K562 (cell line): ENCODE data around the gene BRAT1. TPM values are rescaled to one million over a fixed set of nuclear protein-coding genes. Genes with fewer than 3 reads are reported as not detected.

ENCODE experiments used
- ATAC-seq: fragments of 200-7000 bp; cut with Tn5 transposase; 3 replicates; pipeline ENCODE4 v1.9.1; 2020; ENCODE audit warnings: moderate library complexity
- BruUV-seq: library from RNA; stranded (reverse); fragments of 400-500 nt; replicated peaks from 2 replicates; lab custom pipeline; 2021; lab: Mats Ljungman, UMichigan
- CTCF ChIA-PET: fragments of 300-600 bp; formaldehyde crosslinking; extraction: SDS; loops from one replicate; lab custom pipeline; 2021; ENCODE audit warnings: low intra/inter-chr PET ratio; lab: Yijun Ruan, JAX
- POLR2A ChIA-PET: fragments of 300-600, 350-650 bp; sonication (Branson Sonifier 250); formaldehyde crosslinking; extraction: SDS; loops from one replicate; lab custom pipeline; 2021; ENCODE audit warnings: antibody characterized with exemption, inconsistent platforms; lab: Yijun Ruan, JAX
- DNase-seq, 4 experiments: peaks; one replicate each; pipeline versions ENCODE4 v3.0.0 to v3.0.0-alpha.2; 2011 to 2018; ENCODE audit warnings: low spot score in 3 of 4, mixed read lengths in 3 of 4; ENCODE audit errors: extremely low read depth in 1 of 4
- FAIRE-seq: peaks from 2 replicates; lab custom pipeline; 2011; peaks lifted over from hg19 to GRCh38; lab: Jason Lieb, UNC
- H2AFZ ChIP-seq: 2 replicates; pipeline ENCODE4 v1.6.0; 2011; ENCODE audit warnings: low read depth, low read length, control low read depth, inconsistent platforms
- H3K27ac ChIP-seq: fragments of 200-600 bp; 3 replicates; pipeline ENCODE4 v1.8.0; 2011; ENCODE audit warnings: low read depth, mild to moderate bottlenecking, control low read depth, inconsistent platforms, low read length, moderate library complexity, mixed read lengths; ENCODE audit errors: extremely low read depth
- H3K27me3 ChIP-seq, 2 experiments: fragments of 300-600 bp in 1 of 2; 2 replicates in 1 of 2; 3 replicates in 1 of 2; pipeline versions ENCODE4 v1.6.0 to v1.8.0; 2011; ENCODE audit warnings: inconsistent platforms in 2 of 2, low read length in 2 of 2, mild to moderate bottlenecking in 1 of 2, mixed read lengths in 1 of 2, moderate library complexity in 1 of 2; ENCODE audit not compliant: control insufficient read depth in 2 of 2, insufficient read depth in 2 of 2
- H3K36me3 ChIP-seq: fragments of 300-600 bp; 3 replicates; pipeline ENCODE4 v1.8.0; 2011; ENCODE audit warnings: mild to moderate bottlenecking, low read length, inconsistent platforms; ENCODE audit not compliant: control insufficient read depth, insufficient read depth
- H3K4me1 ChIP-seq, 2 experiments: fragments of 200-600 bp in 1 of 2; replicated peaks in 1 of 2; 2 replicates in 1 of 2; 3 replicates in 1 of 2; pipeline versions ENCODE4 v1.5.1 to v1.8.0; 2011; ENCODE audit warnings: inconsistent platforms in 2 of 2, low read length in 2 of 2, mild to moderate bottlenecking in 1 of 2, mixed read lengths in 1 of 2, moderate library complexity in 1 of 2; ENCODE audit not compliant: control insufficient read depth in 2 of 2, insufficient read depth in 2 of 2
- H3K4me2 ChIP-seq: 2 replicates; pipeline ENCODE4 v1.6.1; 2011; ENCODE audit warnings: low read length, control low read depth, inconsistent platforms, mixed read lengths; ENCODE audit not compliant: insufficient read depth
- H3K4me3 ChIP-seq: fragments of 200-600 bp; sonication (generic), shearing (Covaris generic); 2 replicates; pipeline ENCODE4 v1.5.1; 2016; ENCODE audit warnings: control low read depth, inconsistent platforms
- H3K79me2 ChIP-seq: fragments of 200-600 bp; 3 replicates; pipeline ENCODE4 v1.8.0; 2011; ENCODE audit warnings: low read length, inconsistent platforms; ENCODE audit not compliant: control insufficient read depth, insufficient read depth
- H3K9ac ChIP-seq, 2 experiments: 2 replicates each; pipeline versions ENCODE4 v1.6.0 to v1.6.1; 2011; ENCODE audit warnings: low read depth in 2 of 2, low read length in 2 of 2, control low read depth in 1 of 2, inconsistent platforms in 1 of 2, mild to moderate bottlenecking in 1 of 2, mixed read lengths in 1 of 2; ENCODE audit not compliant: insufficient read depth in 1 of 2
- H3K9me1 ChIP-seq: one replicate; pipeline ENCODE4 v1.6.0; 2011; ENCODE audit warnings: inconsistent platforms, mild to moderate bottlenecking, low read length, moderate library complexity; ENCODE audit not compliant: control insufficient read depth, insufficient read depth
- H3K9me3 ChIP-seq: replicated peaks from 2 replicates; pipeline ENCODE4 v1.5.1; 2011; ENCODE audit warnings: low read depth, low read length, inconsistent platforms; ENCODE audit not compliant: control insufficient read depth, insufficient read depth
- H4K20me1 ChIP-seq: replicated peaks from 2 replicates; pipeline ENCODE4 v1.6.1; 2011; ENCODE audit warnings: low read length, inconsistent platforms, mixed read lengths; ENCODE audit not compliant: control insufficient read depth, insufficient read depth
- EGR1 ChIP-seq: fragments of 450-650 bp; conservative IDR thresholded peaks from 2 replicates; pipeline ENCODE4 v1.6.1; 2017; ENCODE audit warnings: mild to moderate bottlenecking
- ILK ChIP-seq: fragments of 450-650 bp; IDR thresholded peaks from 2 replicates; pipeline ENCODE4 v1.6.1; 2016; ENCODE audit warnings: missing genetic modification characterization, low read depth, mild to moderate bottlenecking, missing compliant biosample characterization, moderate library complexity, borderline replicate concordance
- NR4A1 ChIP-seq, 2 experiments: fragments of 250-450 bp in 1 of 2; fragments of 450-650 bp in 1 of 2; sonication (Bioruptor Pico) in 1 of 2; IDR thresholded peaks; 2 replicates each; pipeline versions ENCODE4 v1.4.0 to v1.6.1; 2016 to 2020; ENCODE audit warnings: mild to moderate bottlenecking in 2 of 2, missing compliant biosample characterization in 1 of 2, missing genetic modification characterization in 1 of 2, moderate library complexity in 1 of 2
- PHB ChIP-seq: fragments of 250-450 bp; sonication (Bioruptor Pico); IDR thresholded peaks from 2 replicates; pipeline ENCODE4 v1.5.0; 2021
- ZNF699 ChIP-seq: fragments of 250-450 bp; sonication (Bioruptor Pico); IDR thresholded peaks from 2 replicates; pipeline ENCODE4 v1.8.0; 2021; ENCODE audit warnings: mild to moderate bottlenecking, moderate library complexity; ENCODE audit not compliant: insufficient replicate concordance
- ZNF77 ChIP-seq: fragments of 250-450 bp; sonication (Bioruptor Pico); IDR thresholded peaks from 2 replicates; pipeline ENCODE4 v1.5.0; 2020
- whole genome bisulfite sequencing: fragments of 100-300 bp; shearing (Covaris generic); methylation state at CpG from one replicate; pipeline ENCODE4 v1.1.6; 2016; ENCODE audit warnings: low coverage, mixed read lengths; ENCODE audit not compliant: insufficient coverage; ENCODE audit errors: missing lambda C conversion rate; 5-methylcytosine and 5-hydroxymethylcytosine counted together
- in situ Hi-C: fragments of 300-500 bp; cut with MboI; formaldehyde crosslinking; loops from 4 replicates; pipeline ENCODE4 v1.15.0; 2018; ENCODE audit warnings: inconsistent platforms, mixed read lengths
- intact Hi-C: fragments of 100-400 bp; cut with micrococcal nuclease; formaldehyde crosslinking; loops from 2 replicates; pipeline ENCODE4 v1.14.2; 2022
- polyA plus RNA-seq, 8 experiments: library from polyadenylated mRNA; depleted of rRNA in 4 of 8; stranded (reverse) in 5 of 8; unstranded in 3 of 8; fragments of >200 nt; fragmentation: Nextera tagmentation in 2 of 8; fragmentation: Illumina TruSeq in 1 of 8; extraction: Ambion mirVana in 2 of 8; extraction: Trizol in 1 of 8; gene quantifications; 2 replicates each; pipeline versions ENCODE4 v1.2.1 to v1.2.3, GENCODE V29; 2011 to 2014; ENCODE audit warnings: inconsistent platforms in 1 of 8, missing spikeins in 1 of 8
- total RNA-seq, 7 experiments: library from RNA; depleted of rRNA in 6 of 7; stranded (reverse); fragments of >200 nt in 6 of 7; fragmentation: Illumina TruSeq in 2 of 7; extraction: Trizol in 2 of 7; gene quantifications; 2 replicates each; pipeline versions ENCODE4 v1.2.1 to v1.2.3, GENCODE V29; 2011 to 2021; ENCODE audit warnings: low replicate concordance in 1 of 7
- TF ChIP-seq, protein P1 (sequence below): sonication (generic); formaldehyde crosslinking; IDR thresholded peaks from 2 replicates; pipeline ENCODE4 v1.8.1; 2023; ENCODE audit warnings: mild to moderate bottlenecking, missing genetic modification reagents

BRAT1 gene
- total and polyA plus RNA-seq, 9 of the 15 experiments (the other 6 are each of a cell fraction or from before 2014, with no cell fraction given): 0.13 to 49.6 (median 10.5) TPM

DNA sequence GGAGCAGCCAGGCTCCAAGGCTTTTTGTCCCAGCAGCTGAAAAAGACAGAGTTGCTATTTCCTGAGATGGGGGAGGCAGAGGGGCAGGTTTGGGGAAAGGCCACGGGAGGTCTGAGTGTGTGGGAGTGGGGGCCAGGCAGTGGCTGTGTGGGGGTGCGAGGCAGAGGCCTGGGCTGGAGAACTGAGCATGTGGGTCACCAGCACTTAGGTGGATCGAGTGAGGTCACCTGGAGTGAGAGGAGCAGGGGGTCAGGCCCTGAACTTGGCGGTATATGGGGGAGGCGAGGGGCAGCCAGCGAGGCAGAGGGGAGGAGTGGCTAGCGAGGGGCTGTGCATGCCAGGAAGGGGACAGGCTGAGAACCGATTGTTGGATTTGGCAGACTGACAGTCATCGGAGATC, 31.8 kb upstream of the BRAT1 start:
- FAIRE-seq: no peak
- no peak overlapping the region for H3K4me2 ChIP-seq
- intact Hi-C loops (no loop called here), in situ Hi-C loops (no loop called here)
- 43% methylated on average over 6 of the region's 9 CpGs for WGBS
- TF ChIP-seq ILK (tag) (no peak), ZNF77 (CRISPR knock-in tag) (no peak), EGR1 (peak; percentile 48), NR4A1 (CRISPR knock-in tag; IDR thresholded peaks at IDR 0.05) (no peak), NR4A1 (tag; IDR thresholded peaks at IDR 0.05) (no peak), ZNF699 (CRISPR knock-in tag) (no peak), PHB (CRISPR knock-in tag) (no peak)
- TF ChIP-seq, protein P1, sequence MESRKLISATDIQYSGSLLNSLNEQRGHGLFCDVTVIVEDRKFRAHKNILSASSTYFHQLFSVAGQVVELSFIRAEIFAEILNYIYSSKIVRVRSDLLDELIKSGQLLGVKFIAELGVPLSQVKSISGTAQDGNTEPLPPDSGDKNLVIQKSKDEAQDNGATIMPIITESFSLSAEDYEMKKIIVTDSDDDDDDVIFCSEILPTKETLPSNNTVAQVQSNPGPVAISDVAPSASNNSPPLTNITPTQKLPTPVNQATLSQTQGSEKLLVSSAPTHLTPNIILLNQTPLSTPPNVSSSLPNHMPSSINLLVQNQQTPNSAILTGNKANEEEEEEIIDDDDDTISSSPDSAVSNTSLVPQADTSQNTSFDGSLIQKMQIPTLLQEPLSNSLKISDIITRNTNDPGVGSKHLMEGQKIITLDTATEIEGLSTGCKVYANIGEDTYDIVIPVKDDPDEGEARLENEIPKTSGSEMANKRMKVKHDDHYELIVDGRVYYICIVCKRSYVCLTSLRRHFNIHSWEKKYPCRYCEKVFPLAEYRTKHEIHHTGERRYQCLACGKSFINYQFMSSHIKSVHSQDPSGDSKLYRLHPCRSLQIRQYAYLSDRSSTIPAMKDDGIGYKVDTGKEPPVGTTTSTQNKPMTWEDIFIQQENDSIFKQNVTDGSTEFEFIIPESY (CRISPR knock-in tag): peak; percentile 54; the same call in 1 of the 2 replicates
- peaks cover 9% of the 10 kb centered on the region; the same call in 1 of the 3 replicates for H3K36me3 ChIP-seq
- POLR2A ChIA-PET: no interaction called here
- peak overlapping the region in 1 of 2 experiments; percentile 74; a peak in 2 of 4 replicates for H3K9ac ChIP-seq
- CTCF ChIA-PET: no interaction called here
- no peaks in the 10 kb centered on the region for H4K20me1 ChIP-seq
- no peak overlapping the region for H3K4me3 ChIP-seq
- no peaks in the 10 kb centered on the region for H3K27me3 ChIP-seq
- H3K79me2 ChIP-seq: no peaks in the 10 kb centered on the region
- DNase-seq: no peak
- no peak; the same call in 2 of the 3 replicates for ATAC-seq
- no peak overlapping the region for H3K27ac ChIP-seq
- H3K9me3 ChIP-seq: no peaks in the 10 kb centered on the region
- no TSS peak for BruUV-seq
- no peak overlapping the region for H2AFZ ChIP-seq
- no peaks in the 10 kb centered on the region for H3K9me1 ChIP-seq
- peaks cover 0 to 16% of the 10 kb centered on the region in 2 experiments; a peak in 2 of 5 replicates for H3K4me1 ChIP-seq
